Activated naive CD8-positive, alpha-beta T cell treated with anti-CD3 and anti-CD28 coated beads, Interleukin-2, amount 10 ng/mL, durations not matched to agents 7 days and 5 days (primary cell): Measurements from ENCODE around the gene ITPR3. TPM values are rescaled to one million over a fixed set of nuclear protein-coding genes. Genes with fewer than 3 reads are reported as not detected.

Source experiments
- ATAC-seq: fragments of 150-1000 bp; cut with Tn5 transposase; one replicate; pipeline ENCODE4 v1.10.0; 2021; ENCODE audit warnings: low read depth, moderate library complexity
- POLR2A ChIA-PET: fragments of 350-600 bp; sonication (Branson Sonifier 250); formaldehyde crosslinking; loops from one replicate; lab custom pipeline; 2021; ENCODE audit warnings: antibody characterized with exemption; lab: Charles Lee
- DNase-seq: peaks from one replicate; pipeline ENCODE4 v3.0.0; 2021
- H3K27ac Mint-ChIP-seq: one replicate; pipeline ENCODE4 v1.8.0; 2022; ENCODE audit warnings: mild to moderate bottlenecking, mixed read lengths
- H3K27me3 Mint-ChIP-seq: one replicate; pipeline ENCODE4 v1.8.0; 2022; ENCODE audit warnings: mild to moderate bottlenecking, moderate library complexity, mixed read lengths
- H3K36me3 Mint-ChIP-seq: one replicate; pipeline ENCODE4 v1.8.0; 2021; ENCODE audit warnings: mild to moderate bottlenecking, mixed read lengths
- H3K4me1 Mint-ChIP-seq: one replicate; pipeline ENCODE4 v1.8.0; 2021; ENCODE audit warnings: mixed read lengths
- H3K4me3 Mint-ChIP-seq: one replicate; pipeline ENCODE4 v1.8.0; 2022; ENCODE audit warnings: mild to moderate bottlenecking, moderate library complexity, mixed read lengths
- H3K9me3 Mint-ChIP-seq: one replicate; pipeline ENCODE4 v1.8.0; 2021; ENCODE audit warnings: mixed read lengths
- total RNA-seq, 2 experiments: library from RNA; stranded (reverse); gene quantifications; one replicate each; pipeline ENCODE4 v1.2.3, GENCODE V29; 2021

The ITPR3 gene
- total RNA-seq, 2 experiments from 2014 or later = 61.4 to 61.8 TPM

- POLR2A ChIA-PET = no interaction called here
- peaks cover 5% of the 10 kb centered on the region for H3K36me3 Mint-ChIP-seq
- H3K27ac Mint-ChIP-seq = no peak overlapping the region
- H3K9me3 Mint-ChIP-seq = no peaks in the 10 kb centered on the region
- no peak for ATAC-seq
- no peak for DNase-seq
- no peak overlapping the region for H3K4me3 Mint-ChIP-seq
- no peaks in the 10 kb centered on the region for H3K4me1 Mint-ChIP-seq
- no peaks in the 10 kb centered on the region for H3K27me3 Mint-ChIP-seq
These were observed 41.2 kb downstream of the ITPR3 start for GRCh38 chr6:33662318-33662717.

DNA sequence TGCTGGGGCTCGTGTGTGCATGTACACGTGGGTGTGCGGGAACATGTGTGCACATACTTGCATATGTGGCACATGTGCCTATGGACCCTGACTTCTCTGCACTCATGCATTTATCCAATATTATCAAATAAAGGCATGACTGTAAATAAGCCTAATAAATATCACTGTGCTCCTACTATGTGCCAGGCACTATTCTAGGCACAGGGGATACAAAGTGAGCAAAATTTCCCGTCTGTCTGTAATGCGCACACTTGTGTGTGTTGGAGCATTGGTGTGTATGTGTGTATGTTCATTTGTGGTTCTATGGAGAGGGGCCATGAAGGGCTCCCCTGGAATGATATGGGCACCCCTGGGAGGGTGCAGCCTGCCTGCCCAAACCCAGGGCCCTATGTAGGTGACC lies 41.9 kb downstream of the ITPR3 start:
- H3K9me3 Mint-ChIP-seq = no peaks in the 10 kb centered on the region
- H3K4me1 Mint-ChIP-seq = no peaks in the 10 kb centered on the region
- no peak for ATAC-seq
- peaks cover 5% of the 10 kb centered on the region for H3K36me3 Mint-ChIP-seq
- no peak overlapping the region for H3K27ac Mint-ChIP-seq
- no peak overlapping the region for H3K4me3 Mint-ChIP-seq
- no peaks in the 10 kb centered on the region for H3K27me3 Mint-ChIP-seq
- POLR2A ChIA-PET = no interaction called here
- no peak for DNase-seq

DNA sequence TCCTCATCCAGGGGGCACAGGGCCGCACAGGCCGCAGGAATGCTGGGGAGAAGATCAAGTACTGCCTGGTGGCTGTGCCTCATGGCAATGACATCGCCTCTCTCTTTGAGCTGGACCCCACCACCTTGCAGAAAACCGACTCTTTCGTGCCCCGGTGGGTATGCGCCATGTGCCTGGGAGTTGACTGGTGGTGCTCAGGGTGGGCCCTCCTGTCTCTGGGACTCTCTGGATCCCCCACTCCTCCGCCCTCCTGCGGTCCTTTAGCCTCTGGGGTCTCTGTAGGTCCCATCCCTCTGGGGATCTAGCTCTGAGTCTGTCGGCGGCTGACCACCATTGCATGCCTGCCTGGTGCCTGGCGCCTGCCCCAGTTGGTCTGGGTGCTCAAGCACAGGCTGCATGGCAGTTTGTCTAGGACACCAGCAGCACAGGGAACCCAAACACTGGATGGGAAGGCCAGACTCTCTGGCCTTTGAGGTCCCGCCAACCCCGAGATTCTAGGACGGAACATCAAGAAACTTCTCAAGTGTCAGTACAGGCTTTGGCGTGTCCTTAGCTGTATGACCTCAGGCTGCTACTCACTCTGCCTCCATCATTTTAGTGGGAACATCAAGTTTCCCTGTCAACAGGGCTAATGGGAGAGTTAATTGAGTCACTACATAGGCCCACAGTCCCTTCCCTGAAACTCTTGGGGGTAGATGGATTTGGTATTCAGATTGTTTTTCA lies 42.8 kb downstream of the ITPR3 start:
- no peaks in the 10 kb centered on the region for H3K9me3 Mint-ChIP-seq
- ATAC-seq (no peak), DNase-seq (no peak)
- H3K27me3 Mint-ChIP-seq = no peaks in the 10 kb centered on the region
- H3K36me3 Mint-ChIP-seq = peaks cover 14% of the 10 kb centered on the region
- H3K4me3 Mint-ChIP-seq = no peak overlapping the region
- H3K4me1 Mint-ChIP-seq = peaks cover 6% of the 10 kb centered on the region
- POLR2A ChIA-PET = no interaction called here
- no peak overlapping the region for H3K27ac Mint-ChIP-seq

DNA sequence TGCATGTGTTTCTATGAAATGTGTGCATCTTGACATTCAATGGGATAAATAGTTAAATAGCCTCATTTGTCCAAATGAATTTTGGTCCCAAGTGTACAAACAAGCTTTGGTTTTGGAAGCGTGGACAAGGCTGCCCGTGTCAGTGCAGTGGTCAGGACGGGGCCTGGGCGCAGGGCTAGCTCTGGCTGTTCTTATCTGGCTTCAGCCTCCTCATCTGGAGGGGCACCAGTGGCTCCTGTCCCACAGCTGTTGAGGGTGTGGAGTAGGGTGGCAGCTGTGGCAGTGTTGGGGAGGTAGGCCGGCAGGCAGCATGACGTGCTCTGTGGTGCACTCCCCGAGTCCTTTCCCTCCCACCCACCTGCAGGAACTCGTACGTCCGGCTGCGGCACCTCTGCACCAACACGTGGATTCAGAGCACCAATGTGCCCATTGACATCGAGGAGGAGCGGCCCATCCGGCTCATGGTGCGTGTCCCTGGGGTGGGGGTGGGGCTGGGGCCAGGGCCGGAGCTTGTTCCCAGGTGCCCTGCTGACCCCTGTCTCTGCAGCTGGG lies 43.5 kb downstream of the ITPR3 start:
- DNase-seq (no peak), ATAC-seq (no peak)
- no peaks in the 10 kb centered on the region for H3K27me3 Mint-ChIP-seq
- H3K27ac Mint-ChIP-seq = no peak overlapping the region
- peaks cover 7% of the 10 kb centered on the region for H3K4me1 Mint-ChIP-seq
- H3K4me3 Mint-ChIP-seq = no peak overlapping the region
- H3K36me3 Mint-ChIP-seq = peaks cover 14% of the 10 kb centered on the region
- no peaks in the 10 kb centered on the region for H3K9me3 Mint-ChIP-seq
- POLR2A ChIA-PET = no interaction called here

GRCh38 chr6:33665957-33666356 lies 44.8 kb downstream of the ITPR3 start:
- Mint-ChIP-seq H3K4me3 (no peak overlapping the region), H3K36me3 (peaks cover 15% of the 10 kb centered on the region), H3K4me1 (peaks cover 7% of the 10 kb centered on the region), H3K27ac (no peak overlapping the region), H3K27me3 (no peaks in the 10 kb centered on the region), H3K9me3 (no peaks in the 10 kb centered on the region)
- no peak for DNase-seq
- ATAC-seq = no peak
- POLR2A ChIA-PET = no interaction called here

DNA sequence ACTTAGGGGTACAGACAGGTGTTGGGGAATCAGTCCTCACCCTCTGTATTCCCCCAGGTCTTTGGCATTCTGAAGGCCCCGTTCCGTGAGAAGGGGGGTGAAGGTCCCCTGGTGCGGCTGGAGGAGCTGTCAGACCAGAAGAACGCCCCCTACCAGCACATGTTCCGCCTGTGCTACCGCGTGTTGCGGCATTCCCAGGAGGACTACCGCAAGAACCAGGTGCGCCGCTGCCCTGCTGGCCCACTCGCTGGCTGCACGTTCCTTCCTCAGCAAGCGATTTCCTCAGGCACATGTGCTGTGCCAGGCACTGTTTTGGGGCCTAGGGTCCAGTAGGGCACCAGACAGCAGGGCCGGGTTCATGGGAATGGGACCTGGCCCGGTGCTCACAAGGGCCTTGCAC lies 46.0 kb downstream of the ITPR3 start:
- DNase-seq = no peak
- H3K9me3 Mint-ChIP-seq = no peaks in the 10 kb centered on the region
- H3K4me3 Mint-ChIP-seq = no peak overlapping the region
- POLR2A ChIA-PET = no interaction called here
- H3K27me3 Mint-ChIP-seq = no peaks in the 10 kb centered on the region
- no peak for ATAC-seq
- H3K27ac Mint-ChIP-seq = no peak overlapping the region
- peaks cover 7% of the 10 kb centered on the region for H3K4me1 Mint-ChIP-seq
- H3K36me3 Mint-ChIP-seq = peaks cover 18% of the 10 kb centered on the region

DNA sequence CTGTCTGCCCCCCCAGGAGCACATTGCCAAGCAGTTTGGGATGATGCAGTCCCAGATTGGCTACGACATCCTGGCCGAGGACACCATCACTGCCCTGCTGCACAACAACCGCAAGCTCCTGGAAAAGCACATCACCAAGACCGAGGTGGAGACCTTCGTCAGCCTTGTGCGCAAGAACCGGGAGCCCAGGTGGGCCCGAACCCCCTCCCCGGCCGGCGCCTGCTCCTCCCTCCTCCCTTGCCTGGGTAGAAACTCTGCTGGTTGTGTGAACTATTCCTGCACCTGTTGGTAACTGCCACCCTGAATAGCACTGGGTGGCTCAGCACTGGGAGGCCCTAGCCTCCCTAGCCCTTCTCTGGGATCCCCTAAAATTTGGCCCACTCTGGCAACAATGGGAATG lies 46.7 kb downstream of the ITPR3 start:
- no peak for DNase-seq
- Mint-ChIP-seq H3K27ac (no peak overlapping the region), H3K36me3 (peaks cover 17% of the 10 kb centered on the region), H3K9me3 (no peaks in the 10 kb centered on the region), H3K27me3 (no peaks in the 10 kb centered on the region), H3K4me1 (peaks cover 7% of the 10 kb centered on the region), H3K4me3 (no peak overlapping the region)
- POLR2A ChIA-PET = no interaction called here
- ATAC-seq = no peak

DNA sequence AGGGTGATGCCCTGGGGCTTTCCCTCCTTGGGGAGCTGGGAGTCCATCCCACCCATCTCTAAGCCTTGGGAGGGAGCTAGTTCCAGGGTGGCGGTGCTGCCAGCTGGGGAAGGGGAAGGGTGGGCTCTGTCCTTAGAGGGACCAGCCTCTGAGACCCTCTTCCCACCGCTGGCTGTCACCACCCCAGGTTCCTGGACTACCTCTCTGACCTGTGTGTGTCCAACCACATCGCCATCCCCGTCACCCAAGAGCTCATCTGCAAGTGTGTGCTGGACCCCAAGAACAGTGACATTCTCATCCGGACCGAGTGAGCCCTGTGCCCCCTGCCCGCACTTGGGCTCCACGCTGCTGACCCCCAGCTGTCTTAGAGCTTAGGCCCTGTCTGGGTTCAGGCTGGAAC lies 47.2 kb downstream of the ITPR3 start:
- Mint-ChIP-seq H3K9me3 (no peaks in the 10 kb centered on the region), H3K4me1 (peaks cover 7% of the 10 kb centered on the region), H3K4me3 (no peak overlapping the region), H3K36me3 (peaks cover 17% of the 10 kb centered on the region), H3K27me3 (no peaks in the 10 kb centered on the region), H3K27ac (peak overlapping the region; percentile 16)
- DNase-seq (no peak), ATAC-seq (no peak)
- POLR2A ChIA-PET = interaction anchor here (0.5 kb wide), 1 partner anchor 350 kb away, joined by 5 read pairs; no protein-coding TSS in a partner anchor

DNA sequence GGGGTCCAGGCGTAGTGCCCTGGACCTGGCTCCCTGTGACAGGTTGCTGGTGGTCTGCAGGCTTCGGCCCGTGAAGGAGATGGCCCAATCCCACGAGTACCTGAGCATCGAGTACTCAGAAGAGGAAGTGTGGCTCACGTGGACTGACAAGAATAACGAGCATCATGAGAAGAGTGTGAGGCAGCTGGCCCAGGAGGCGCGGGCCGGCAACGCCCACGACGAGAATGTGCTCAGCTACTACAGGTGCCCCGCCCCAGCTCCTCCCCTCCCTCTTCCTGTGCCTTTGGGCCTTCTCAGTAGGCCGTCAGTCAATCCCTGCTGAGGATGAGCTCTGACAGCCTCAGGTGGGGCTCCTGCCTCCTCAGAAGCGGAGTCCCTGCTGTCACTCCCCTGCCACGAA lies 47.8 kb downstream of the ITPR3 start:
- POLR2A ChIA-PET = no interaction called here

DNA sequence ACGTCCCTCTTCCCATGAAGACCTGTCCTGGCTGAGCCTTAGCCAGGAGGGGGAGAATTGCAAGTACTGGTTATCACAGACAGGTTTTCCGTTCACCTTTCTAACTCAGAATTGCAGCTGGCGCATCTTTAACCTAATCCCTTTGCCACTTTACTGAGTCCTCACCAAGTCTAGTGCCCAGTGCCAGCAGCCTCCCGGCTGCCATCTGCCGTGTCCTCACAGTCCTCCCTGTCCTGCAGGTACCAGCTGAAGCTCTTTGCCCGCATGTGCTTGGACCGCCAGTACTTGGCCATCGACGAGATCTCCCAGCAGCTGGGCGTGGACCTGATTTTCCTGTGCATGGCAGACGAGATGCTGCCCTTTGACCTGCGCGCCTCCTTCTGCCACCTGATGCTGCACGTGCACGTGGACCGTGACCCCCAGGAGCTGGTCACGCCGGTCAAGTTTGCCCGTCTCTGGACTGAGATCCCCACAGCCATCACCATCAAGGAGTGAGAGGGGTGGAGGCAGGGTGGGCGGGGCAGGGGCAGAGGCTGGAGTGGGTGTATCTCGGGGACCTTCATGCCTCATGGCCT lies 49.1 kb downstream of the ITPR3 start:
- Mint-ChIP-seq H3K4me1 (peaks cover 7% of the 10 kb centered on the region), H3K36me3 (peaks cover 20% of the 10 kb centered on the region), H3K9me3 (no peaks in the 10 kb centered on the region), H3K27me3 (no peaks in the 10 kb centered on the region), H3K27ac (no peak overlapping the region), H3K4me3 (no peak overlapping the region)
- POLR2A ChIA-PET = no interaction called here
- DNase-seq (no peak), ATAC-seq (no peak)

More for the DNA sequence above, 47.8 kb downstream of the ITPR3 start:
- H3K36me3 Mint-ChIP-seq = peaks cover 17% of the 10 kb centered on the region
- H3K27me3 Mint-ChIP-seq = no peaks in the 10 kb centered on the region
- H3K4me1 Mint-ChIP-seq = peaks cover 7% of the 10 kb centered on the region
- peak overlapping the region; percentile 16 for H3K27ac Mint-ChIP-seq
- DNase-seq (no peak), ATAC-seq (no peak)
- no peak overlapping the region for H3K4me3 Mint-ChIP-seq
- no peaks in the 10 kb centered on the region for H3K9me3 Mint-ChIP-seq

- DNase-seq (no peak), ATAC-seq (peak; percentile 9)
- no peaks in the 10 kb centered on the region for H3K27me3 Mint-ChIP-seq
- H3K9me3 Mint-ChIP-seq = no peaks in the 10 kb centered on the region
- H3K36me3 Mint-ChIP-seq = peaks cover 20% of the 10 kb centered on the region
- POLR2A ChIA-PET = no interaction called here
- H3K4me1 Mint-ChIP-seq = peaks cover 7% of the 10 kb centered on the region
- no peak overlapping the region for H3K4me3 Mint-ChIP-seq
- H3K27ac Mint-ChIP-seq = no peak overlapping the region
These were observed 50.0 kb downstream of the ITPR3 start for GRCh38 chr6:33670971-33671743.

DNA sequence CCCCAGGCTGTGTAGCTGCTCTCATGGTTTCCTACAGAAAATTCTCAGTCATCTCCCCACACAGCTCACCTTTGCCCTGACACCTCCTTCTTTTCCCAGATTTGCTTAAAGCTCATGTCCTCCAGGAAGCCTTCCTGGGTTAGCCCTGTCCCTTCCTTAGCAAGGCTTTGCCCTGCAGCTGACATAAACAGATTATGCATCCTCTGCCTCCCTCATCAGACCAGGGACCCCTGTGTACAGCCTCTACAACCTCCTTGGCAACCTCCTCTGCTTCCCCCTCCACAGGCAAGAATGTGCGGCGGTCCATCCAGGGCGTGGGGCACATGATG lies 50.6 kb downstream of the ITPR3 start:
- Mint-ChIP-seq H3K27me3 (no peaks in the 10 kb centered on the region), H3K27ac (no peak overlapping the region), H3K4me1 (peaks cover 7% of the 10 kb centered on the region), H3K4me3 (no peak overlapping the region), H3K9me3 (no peaks in the 10 kb centered on the region), H3K36me3 (peaks cover 23% of the 10 kb centered on the region)
- DNase-seq (no peak), ATAC-seq (no peak)
- POLR2A ChIA-PET = no interaction called here

GRCh38 chr6:33672808-33673207 lies 51.7 kb downstream of the ITPR3 start:
- Mint-ChIP-seq H3K36me3 (peaks cover 27% of the 10 kb centered on the region), H3K4me1 (peaks cover 8% of the 10 kb centered on the region), H3K4me3 (no peak overlapping the region), H3K27ac (no peak overlapping the region), H3K9me3 (no peaks in the 10 kb centered on the region), H3K27me3 (no peaks in the 10 kb centered on the region)
- POLR2A ChIA-PET = no interaction called here
- DNase-seq (no peak), ATAC-seq (no peak)
